ENCODE measurements around the gene TRH. TPM values are rescaled to one million over a fixed set of nuclear protein-coding genes. Genes with fewer than 3 reads are reported as not detected.

Gene TRH
- total RNA-seq, 1 donor from 2014 or later = 5.3 TPM

- H3K9me3 Mint-ChIP-seq = no peaks in the 10 kb centered on the region
- no peaks in the 10 kb centered on the region for H3K36me3 Mint-ChIP-seq
- H3K4me3 Mint-ChIP-seq = no peak overlapping the region
- no peak for TF ChIP-seq CTCF (conservative IDR thresholded peaks at IDR 0.05)
- H3K4me1 Mint-ChIP-seq (ENCODE audit: unreplicated experiment) = peaks cover 8% of the 10 kb centered on the region
- no peak for DNase-seq (ENCODE audit: extremely low spot score, unreplicated experiment)
- no peak overlapping the region for H3K27ac Mint-ChIP-seq
- H3K27me3 Mint-ChIP-seq = no peaks in the 10 kb centered on the region
Measured at GRCh38 chr3:129936757-129937156, 37.8 kb upstream of the TRH start.

GRCh38 chr3:129937717-129938116 lies 36.8 kb upstream of the TRH start:
- no peak for TF ChIP-seq CTCF (conservative IDR thresholded peaks at IDR 0.05)
- peaks cover 13% of the 10 kb centered on the region for H3K4me1 Mint-ChIP-seq (ENCODE audit: unreplicated experiment)
- no peak for DNase-seq (ENCODE audit: extremely low spot score, unreplicated experiment)
- no peak overlapping the region for H3K4me3 Mint-ChIP-seq
- H3K27ac Mint-ChIP-seq = no peak overlapping the region
- no peaks in the 10 kb centered on the region for H3K36me3 Mint-ChIP-seq
- H3K27me3 Mint-ChIP-seq = peaks cover 4% of the 10 kb centered on the region
- no peaks in the 10 kb centered on the region for H3K9me3 Mint-ChIP-seq

- H3K27ac Mint-ChIP-seq = no peak overlapping the region
Measured at GRCh38 chr3:129938140-129938930, 36.2 kb upstream of the TRH start.

GRCh38 chr3:129940086-129940485 lies 34.4 kb upstream of the TRH start:
- peaks cover 8% of the 10 kb centered on the region for H3K4me1 Mint-ChIP-seq (ENCODE audit: unreplicated experiment)

More at GRCh38 chr3:129938140-129938930, 36.2 kb upstream of the TRH start:
- no peak for DNase-seq (ENCODE audit: extremely low spot score, unreplicated experiment)
- Mint-ChIP-seq H3K4me1 (ENCODE audit: unreplicated experiment) (peaks cover 13% of the 10 kb centered on the region), H3K27me3 (peaks cover 7% of the 10 kb centered on the region), H3K4me3 (no peak overlapping the region), H3K36me3 (no peaks in the 10 kb centered on the region), H3K9me3 (no peaks in the 10 kb centered on the region)
- peak; percentile 40 for TF ChIP-seq CTCF (conservative IDR thresholded peaks at IDR 0.05)

GRCh38 chr3:129942296-129942695 lies 32.2 kb upstream of the TRH start:
- DNase-seq (ENCODE audit: extremely low spot score, unreplicated experiment) = peak; percentile 78
- peak overlapping the region; percentile 40 for H3K27ac Mint-ChIP-seq
- peaks cover 14% of the 10 kb centered on the region for H3K27me3 Mint-ChIP-seq
- peak; percentile 90 for TF ChIP-seq CTCF (conservative IDR thresholded peaks at IDR 0.05)
- H3K4me3 Mint-ChIP-seq = no peak overlapping the region
- peaks cover 4% of the 10 kb centered on the region for H3K36me3 Mint-ChIP-seq
- peaks cover 5% of the 10 kb centered on the region for H3K4me1 Mint-ChIP-seq (ENCODE audit: unreplicated experiment)
- H3K9me3 Mint-ChIP-seq = peaks cover 5% of the 10 kb centered on the region

More at GRCh38 chr3:129940086-129940485, 34.4 kb upstream of the TRH start:
- Mint-ChIP-seq H3K9me3 (peaks cover 3% of the 10 kb centered on the region), H3K27me3 (peaks cover 12% of the 10 kb centered on the region), H3K27ac (no peak overlapping the region), H3K36me3 (peaks cover 3% of the 10 kb centered on the region), H3K4me3 (no peak overlapping the region)
- no peak for DNase-seq (ENCODE audit: extremely low spot score, unreplicated experiment)
- TF ChIP-seq CTCF (conservative IDR thresholded peaks at IDR 0.05) = no peak

Data from type B pancreatic cell (in vitro differentiated cells).